Neural crest cell (in vitro differentiated cells): Measurements from ENCODE around the gene NPAS2. TPM values are rescaled to one million over a fixed set of nuclear protein-coding genes. Genes with fewer than 3 reads are reported as not detected.

Source experiments
- DNase-seq: peaks from one replicate; pipeline ENCODE4 v3.0.0; 2021; ENCODE audit warnings: low read depth, mixed read lengths, low spot score
- H3K27ac Mint-ChIP-seq: one replicate; pipeline ENCODE4 v1.8.0; 2021; ENCODE audit warnings: mild to moderate bottlenecking, mixed read lengths; ENCODE audit not compliant: unreplicated experiment
- H3K27me3 Mint-ChIP-seq: 2 replicates; pipeline ENCODE4 v1.8.0; 2021; ENCODE audit warnings: low read depth, mild to moderate bottlenecking, mixed read lengths
- H3K36me3 Mint-ChIP-seq: 2 replicates; pipeline ENCODE4 v1.8.0; 2021; ENCODE audit warnings: low read depth, mild to moderate bottlenecking, mixed read lengths
- H3K4me1 Mint-ChIP-seq: 2 replicates; pipeline ENCODE4 v1.8.0; 2021; ENCODE audit warnings: mixed read lengths
- H3K4me3 Mint-ChIP-seq: one replicate; pipeline ENCODE4 v1.8.0; 2021; ENCODE audit warnings: mild to moderate bottlenecking, mixed read lengths
- H3K9me3 Mint-ChIP-seq: 2 replicates; pipeline ENCODE4 v1.8.0; 2021; ENCODE audit warnings: mixed read lengths
- total RNA-seq: library from RNA; stranded (reverse); gene quantifications from 2 replicates; pipeline ENCODE4 v1.2.1, GENCODE V29; 2021
- TF ChIP-seq, protein P1 (sequence below): fragments of 200-600 bp; sonication (generic); conservative IDR thresholded peaks from 2 replicates; pipeline ENCODE4 v1.5.0; 2021; ENCODE audit warnings: antibody characterized with exemption, mild to moderate bottlenecking

NPAS2 gene
- total RNA-seq, 1 donor from 2014 or later = 2.6 TPM

DNA sequence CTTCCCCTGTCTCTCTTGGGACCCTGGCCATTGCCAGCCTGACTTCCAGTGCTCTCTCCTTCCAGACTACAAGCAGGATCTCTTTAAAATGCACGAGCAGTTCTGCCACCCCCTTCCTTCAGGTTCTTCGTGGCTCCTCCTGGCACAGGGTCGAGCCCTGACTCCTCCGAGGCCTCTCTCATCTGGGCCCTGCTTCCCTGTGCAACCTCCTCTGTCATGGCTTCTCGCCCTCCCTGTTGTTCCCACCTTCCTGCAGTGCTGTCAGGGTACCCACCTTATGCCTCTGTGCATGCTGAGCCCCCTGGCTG is 125.4 kb downstream of the NPAS2 start:
- H3K27me3 Mint-ChIP-seq = no peaks in the 10 kb centered on the region
- no peak overlapping the region for H3K4me3 Mint-ChIP-seq
- no peaks in the 10 kb centered on the region for H3K36me3 Mint-ChIP-seq
- no peak for DNase-seq
- TF ChIP-seq, protein P1, sequence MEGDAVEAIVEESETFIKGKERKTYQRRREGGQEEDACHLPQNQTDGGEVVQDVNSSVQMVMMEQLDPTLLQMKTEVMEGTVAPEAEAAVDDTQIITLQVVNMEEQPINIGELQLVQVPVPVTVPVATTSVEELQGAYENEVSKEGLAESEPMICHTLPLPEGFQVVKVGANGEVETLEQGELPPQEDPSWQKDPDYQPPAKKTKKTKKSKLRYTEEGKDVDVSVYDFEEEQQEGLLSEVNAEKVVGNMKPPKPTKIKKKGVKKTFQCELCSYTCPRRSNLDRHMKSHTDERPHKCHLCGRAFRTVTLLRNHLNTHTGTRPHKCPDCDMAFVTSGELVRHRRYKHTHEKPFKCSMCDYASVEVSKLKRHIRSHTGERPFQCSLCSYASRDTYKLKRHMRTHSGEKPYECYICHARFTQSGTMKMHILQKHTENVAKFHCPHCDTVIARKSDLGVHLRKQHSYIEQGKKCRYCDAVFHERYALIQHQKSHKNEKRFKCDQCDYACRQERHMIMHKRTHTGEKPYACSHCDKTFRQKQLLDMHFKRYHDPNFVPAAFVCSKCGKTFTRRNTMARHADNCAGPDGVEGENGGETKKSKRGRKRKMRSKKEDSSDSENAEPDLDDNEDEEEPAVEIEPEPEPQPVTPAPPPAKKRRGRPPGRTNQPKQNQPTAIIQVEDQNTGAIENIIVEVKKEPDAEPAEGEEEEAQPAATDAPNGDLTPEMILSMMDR = no peak
- no peak overlapping the region for H3K27ac Mint-ChIP-seq
- no peaks in the 10 kb centered on the region for H3K9me3 Mint-ChIP-seq
- peaks cover 16% of the 10 kb centered on the region for H3K4me1 Mint-ChIP-seq

- H3K27me3 Mint-ChIP-seq = no peaks in the 10 kb centered on the region
- no peaks in the 10 kb centered on the region for H3K36me3 Mint-ChIP-seq
- H3K4me1 Mint-ChIP-seq = peaks cover 16% of the 10 kb centered on the region
- H3K27ac Mint-ChIP-seq = no peak overlapping the region
- H3K4me3 Mint-ChIP-seq = no peak overlapping the region
- DNase-seq = no peak
- H3K9me3 Mint-ChIP-seq = no peaks in the 10 kb centered on the region
- TF ChIP-seq, protein P1 = no peak
Measured at GRCh38 chr2:100945930-100946607, 126.1 kb downstream of the NPAS2 start.

DNA sequence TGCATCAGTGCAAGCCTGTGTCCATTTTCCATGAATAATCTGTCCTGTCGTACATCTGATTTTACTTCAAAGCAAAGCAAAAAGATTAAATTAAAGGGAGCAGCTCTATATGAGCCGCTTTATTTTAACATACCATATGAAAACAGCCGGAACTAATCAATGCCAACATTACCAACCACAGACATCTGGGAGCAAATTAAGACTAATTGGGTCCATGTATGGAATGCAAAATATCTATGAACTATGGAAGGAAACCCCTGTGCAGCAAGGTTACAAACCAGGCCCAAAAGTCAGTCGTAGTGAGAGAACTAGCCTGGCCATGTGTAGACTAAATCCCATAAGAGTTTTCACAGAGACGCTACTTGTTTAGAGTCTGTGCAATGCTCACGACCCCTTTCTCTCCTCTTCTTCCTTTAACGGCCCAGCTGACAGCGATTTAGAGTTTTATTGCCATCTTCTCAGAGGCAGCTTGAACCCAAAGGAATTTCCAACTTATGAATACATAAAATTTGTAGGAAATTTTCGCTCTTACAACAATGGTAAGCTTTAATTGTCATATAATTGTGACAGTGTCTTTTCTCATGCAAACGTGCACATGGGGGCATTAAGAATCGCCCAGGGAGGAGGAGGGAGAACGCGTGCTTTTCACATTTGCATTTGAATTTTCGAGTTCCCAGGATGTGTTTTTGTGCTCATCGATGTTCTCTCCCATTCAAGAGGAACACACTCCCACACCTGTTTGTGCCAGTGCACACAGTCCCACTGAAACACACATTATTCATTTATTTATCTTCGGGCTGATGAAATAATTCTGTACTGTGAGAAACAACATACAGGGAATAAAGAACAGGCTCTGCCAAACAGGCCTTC is 129.2 kb downstream of the NPAS2 start:
- Mint-ChIP-seq H3K27ac (no peak overlapping the region), H3K27me3 (no peaks in the 10 kb centered on the region), H3K9me3 (no peaks in the 10 kb centered on the region), H3K4me3 (no peak overlapping the region), H3K4me1 (peaks cover 16% of the 10 kb centered on the region), H3K36me3 (no peaks in the 10 kb centered on the region)
- TF ChIP-seq, protein P1 = no peak
- no peak for DNase-seq

DNA sequence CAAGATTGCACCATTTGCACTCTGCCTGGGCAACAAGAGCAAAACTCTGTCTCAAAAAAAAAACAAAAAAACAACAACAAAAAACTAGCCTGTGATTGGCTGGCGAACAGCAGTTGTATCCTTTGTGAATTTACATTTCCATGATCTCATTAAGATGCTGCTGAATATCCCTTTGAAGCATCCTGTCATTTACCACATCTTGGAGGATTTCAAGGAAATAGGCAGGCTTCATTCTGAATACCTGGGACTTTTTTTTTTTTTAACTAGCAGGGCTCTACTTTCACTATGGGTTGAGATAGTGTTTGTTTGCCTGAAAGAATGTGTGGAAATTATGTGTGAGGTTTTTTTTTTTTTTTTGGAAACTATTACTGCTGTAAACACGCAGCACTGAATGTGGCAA is 132.6 kb downstream of the NPAS2 start:
- no peaks in the 10 kb centered on the region for H3K27me3 Mint-ChIP-seq
- DNase-seq = no peak
- no peaks in the 10 kb centered on the region for H3K36me3 Mint-ChIP-seq
- no peaks in the 10 kb centered on the region for H3K9me3 Mint-ChIP-seq
- TF ChIP-seq, protein P1 = no peak
- H3K4me1 Mint-ChIP-seq = peaks cover 16% of the 10 kb centered on the region
- H3K27ac Mint-ChIP-seq = no peak overlapping the region
- H3K4me3 Mint-ChIP-seq = no peak overlapping the region

DNA sequence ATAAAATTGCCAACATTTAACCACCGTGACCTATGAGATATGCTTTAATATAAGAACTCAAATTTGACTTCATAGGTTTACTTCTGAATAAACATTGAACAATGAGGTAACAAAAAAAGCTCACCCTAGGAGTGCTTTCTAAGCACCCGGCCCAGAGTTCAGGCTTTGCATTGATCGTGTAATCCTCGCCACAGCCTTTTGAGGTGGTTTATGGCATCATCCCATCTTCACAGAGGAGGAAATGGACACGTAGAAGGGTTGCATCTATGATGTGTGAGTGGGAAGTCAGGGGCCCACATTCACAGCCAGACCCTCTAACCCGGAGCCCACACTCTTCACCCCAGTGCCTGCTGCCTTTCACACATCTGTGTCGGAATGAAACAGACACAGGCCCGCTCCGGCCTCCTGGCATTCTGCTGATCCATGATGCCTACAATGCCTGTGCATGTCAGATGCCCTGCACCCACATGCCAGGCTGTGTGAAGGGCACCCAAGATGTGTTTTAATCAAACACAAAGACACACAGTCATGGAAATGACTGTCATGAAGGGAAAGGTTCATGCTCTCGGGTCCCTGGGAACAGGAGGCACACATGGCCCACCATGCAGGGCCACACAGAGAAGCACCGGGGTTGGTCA is 133.6 kb downstream of the NPAS2 start:
- Mint-ChIP-seq H3K27me3 (no peaks in the 10 kb centered on the region), H3K9me3 (no peaks in the 10 kb centered on the region), H3K4me1 (peaks cover 16% of the 10 kb centered on the region), H3K27ac (peak overlapping the region; percentile 81), H3K4me3 (no peak overlapping the region), H3K36me3 (no peaks in the 10 kb centered on the region)
- DNase-seq = no peak
- TF ChIP-seq, protein P1 = no peak
